C4-2B (cell line): ENCODE results near the gene TUBA1B.

Source experiments
- ZFX ChIP-seq: fragments of 450-650 bp; IDR thresholded peaks from 2 replicates; pipeline ENCODE4 v1.6.1; 2017
- TF ChIP-seq, protein P1 (sequence below): fragments of 450-650 bp; conservative IDR thresholded peaks from 2 replicates; pipeline ENCODE4 v1.5.1; 2017; ENCODE audit warnings: mild to moderate bottlenecking

DNA sequence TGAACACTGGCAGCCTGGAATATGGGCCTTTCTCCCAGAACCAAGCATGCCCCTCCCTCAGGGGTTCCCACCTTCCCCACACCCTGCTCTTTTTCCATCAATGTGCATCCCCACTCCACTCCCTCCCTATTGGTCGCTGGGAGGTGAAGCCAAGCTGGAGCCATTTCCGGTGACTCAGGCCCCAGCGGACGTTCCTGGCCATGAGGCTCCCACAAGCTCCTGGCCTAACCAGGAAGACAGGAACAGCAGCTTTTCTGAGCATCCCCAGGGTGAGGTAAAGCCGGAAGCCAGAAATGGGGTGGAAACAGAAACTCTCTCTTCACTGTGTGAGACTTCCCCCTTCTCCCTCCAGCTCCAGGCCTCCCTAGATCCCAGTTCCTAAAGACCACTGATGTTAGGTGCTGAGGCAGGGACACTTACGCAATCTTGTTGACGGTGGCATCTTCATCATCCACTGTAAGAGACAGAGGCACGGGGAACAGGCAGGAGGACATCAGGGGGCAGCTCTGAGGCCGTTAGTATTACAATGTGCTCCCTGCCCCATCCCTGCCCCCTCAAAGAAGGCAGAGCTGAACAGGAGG lies 25.6 kb downstream of the TUBA1B start:
- TF ChIP-seq ZFX: no peak
- TF ChIP-seq, protein P1, sequence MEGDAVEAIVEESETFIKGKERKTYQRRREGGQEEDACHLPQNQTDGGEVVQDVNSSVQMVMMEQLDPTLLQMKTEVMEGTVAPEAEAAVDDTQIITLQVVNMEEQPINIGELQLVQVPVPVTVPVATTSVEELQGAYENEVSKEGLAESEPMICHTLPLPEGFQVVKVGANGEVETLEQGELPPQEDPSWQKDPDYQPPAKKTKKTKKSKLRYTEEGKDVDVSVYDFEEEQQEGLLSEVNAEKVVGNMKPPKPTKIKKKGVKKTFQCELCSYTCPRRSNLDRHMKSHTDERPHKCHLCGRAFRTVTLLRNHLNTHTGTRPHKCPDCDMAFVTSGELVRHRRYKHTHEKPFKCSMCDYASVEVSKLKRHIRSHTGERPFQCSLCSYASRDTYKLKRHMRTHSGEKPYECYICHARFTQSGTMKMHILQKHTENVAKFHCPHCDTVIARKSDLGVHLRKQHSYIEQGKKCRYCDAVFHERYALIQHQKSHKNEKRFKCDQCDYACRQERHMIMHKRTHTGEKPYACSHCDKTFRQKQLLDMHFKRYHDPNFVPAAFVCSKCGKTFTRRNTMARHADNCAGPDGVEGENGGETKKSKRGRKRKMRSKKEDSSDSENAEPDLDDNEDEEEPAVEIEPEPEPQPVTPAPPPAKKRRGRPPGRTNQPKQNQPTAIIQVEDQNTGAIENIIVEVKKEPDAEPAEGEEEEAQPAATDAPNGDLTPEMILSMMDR: no peak
